ENCODE measurements around the gene ZNF584.

DNA sequence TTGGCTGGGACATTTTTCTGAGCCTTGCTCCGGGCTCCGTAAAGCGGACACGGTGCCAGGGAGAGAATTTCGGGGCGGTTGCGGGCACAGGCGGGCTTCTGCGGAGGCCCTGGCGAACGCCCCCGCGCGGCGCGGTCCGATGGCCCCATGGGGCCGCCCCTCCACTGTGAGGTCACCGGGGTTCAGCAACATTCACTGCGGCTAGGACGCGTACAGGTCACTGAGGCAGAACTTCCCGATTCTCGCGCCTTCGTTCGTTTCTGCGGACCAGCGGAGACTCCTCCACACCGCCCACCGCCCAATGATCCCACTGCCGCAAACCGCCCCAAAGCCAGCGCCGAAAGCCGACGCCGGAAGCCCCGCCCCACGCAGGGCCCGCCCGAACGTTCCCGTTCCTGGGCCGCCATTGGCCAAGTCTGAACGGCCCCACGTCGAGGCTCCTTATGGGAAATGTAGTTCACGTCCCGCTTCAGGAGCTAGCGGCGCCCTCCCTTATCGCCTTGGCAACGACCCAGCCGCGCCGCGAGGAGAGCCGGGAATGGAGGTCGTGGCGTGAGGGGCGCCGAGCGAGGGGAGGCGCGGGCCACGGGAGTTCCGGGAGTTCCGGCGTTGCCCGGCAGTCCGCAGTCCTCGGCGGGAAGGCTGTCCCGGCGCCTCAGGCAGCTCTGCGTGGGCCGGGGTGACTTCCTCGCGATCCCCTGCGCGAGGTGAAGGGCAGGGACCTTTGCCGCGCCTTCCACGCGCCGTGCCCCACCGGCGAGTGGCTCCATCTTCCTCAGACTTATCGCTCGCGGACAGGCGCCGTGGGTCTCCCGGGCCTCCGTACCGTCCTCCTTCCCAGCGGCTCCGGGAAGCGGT is at the start of gene ZNF584:
- TF ChIP-seq CTCF (IDR thresholded peaks at IDR 0.05) (no peak), POLR2A (IDR thresholded peaks at IDR 0.05) (peak; percentile 77)
